ENCODE data around the gene GAL3ST1. TPM values are rescaled to one million over a fixed set of nuclear protein-coding genes. Genes with fewer than 3 reads are reported as not detected.

Gene GAL3ST1
- total and polyA plus RNA-seq, 2 donors (not counting 1 experiment from before 2014, with no cell fraction given): 0.70 TPM; not detected in 1

- no peak overlapping the region for H3K9ac ChIP-seq (ENCODE audit: low read length)
Measured at GRCh38 chr22:30601464-30601863, 27.0 kb upstream of the GAL3ST1 start.

GRCh38 chr22:30600921-30601320 lies 26.5 kb upstream of the GAL3ST1 start:
- H3K9me3 Mint-ChIP-seq (ENCODE audit: insufficient read depth): no peaks in the 10 kb centered on the region
- Histone ChIP-seq H3K36me3 (replicated peaks in 1 of 2; ENCODE audit: control extremely low read depth in 1 of 2, control insufficient read depth in 1 of 2, extremely low read depth in 1 of 2, insufficient read depth in 2 of 2, low read length in 1 of 2) (no peaks in the 10 kb centered on the region), H3K27me3 (replicated peaks in 1 of 4; ENCODE audit: control extremely low read depth in 1 of 4, control insufficient read depth in 3 of 4, insufficient read depth in 4 of 4, low read length in 3 of 4) (no peaks in the 10 kb centered on the region), H3K79me2 (ENCODE audit: control insufficient read depth, insufficient read depth, low read length) (no peaks in the 10 kb centered on the region), H3K4me2 (replicated peaks; ENCODE audit: low read depth, low read length, poor library complexity, severe bottlenecking) (no peak overlapping the region), H4K20me1 (ENCODE audit: control insufficient read depth, insufficient read depth, low read length, poor library complexity, severe bottlenecking) (no peaks in the 10 kb centered on the region), H3K4me3 (ENCODE audit: control extremely low read depth in 1 of 5, extremely low read depth in 1 of 5, insufficient read depth in 1 of 5, low read depth in 2 of 5, low read length in 4 of 5) (no peak overlapping the region), H2AFZ (ENCODE audit: insufficient read depth, low read depth, low read length, poor library complexity, severe bottlenecking) (no peak overlapping the region), H3K9ac (ENCODE audit: low read length) (no peak overlapping the region), H3K9me3 (ENCODE audit: control extremely low read depth in 1 of 3, control insufficient read depth in 2 of 3, insufficient read depth in 1 of 3, low read length in 2 of 3) (no peaks in the 10 kb centered on the region), H3K4me1 (ENCODE audit: control insufficient read depth in 2 of 2, insufficient read depth in 2 of 2, low read length in 2 of 2) (peaks cover 4 to 6% of the 10 kb centered on the region in 2 donors), H3K27ac (ENCODE audit: low read length in 2 of 2) (no peak overlapping the region)
- intact Hi-C loops (cut with micrococcal nuclease): no loop called here
- ChIA-PET POLR2A (no interaction called here), CTCF (interaction anchor here (1.0 to 1.2 kb wide), 2 partner anchors 20 to 177 kb away, joined by 3 to 4 read pairs; no protein-coding TSS in a partner anchor)
- ATAC-seq (ENCODE audit: low read depth): no peak
- TF ChIP-seq EZH2 (IDR thresholded peaks at IDR 0.05; ENCODE audit: borderline replicate concordance, insufficient read depth, low read depth, low read length, poor library complexity, severe bottlenecking) (no peak), CTCF (IDR thresholded peaks at IDR 0.05) (no peak)
- no peak overlapping the region for H3K4me3 Mint-ChIP-seq
- no peak overlapping the region for H3K27ac Mint-ChIP-seq
- peaks cover 5% of the 10 kb centered on the region for H3K4me1 Mint-ChIP-seq
- DNase-seq: no peak
- 100% methylated on average over 1 of the region's 3 CpGs for WGBS (ENCODE audit: insufficient coverage)
- peaks cover 2% of the 10 kb centered on the region for H3K27me3 Mint-ChIP-seq

More at GRCh38 chr22:30601464-30601863, 27.0 kb upstream of the GAL3ST1 start:
- ATAC-seq (ENCODE audit: low read depth) (no peak), DNase-seq (no peak)
- POLR2A ChIA-PET: interaction anchor here (0.6 kb wide), 1 partner anchor 14 kb away, joined by 9 read pairs; no protein-coding TSS in a partner anchor
- intact Hi-C loops (cut with micrococcal nuclease): no loop called here
- peaks cover 9 to 11% of the 10 kb centered on the region in 2 donors for H3K4me1 ChIP-seq (ENCODE audit: control insufficient read depth in 2 of 2, insufficient read depth in 2 of 2, low read length in 2 of 2)
- H3K79me2 ChIP-seq (ENCODE audit: control insufficient read depth, insufficient read depth, low read length): no peaks in the 10 kb centered on the region
- no peak overlapping the region for H3K27ac ChIP-seq (ENCODE audit: low read length in 2 of 2)
- H3K27me3 Mint-ChIP-seq: peaks cover 2% of the 10 kb centered on the region
- no peak overlapping the region for H3K4me3 ChIP-seq (ENCODE audit: control extremely low read depth in 1 of 5, extremely low read depth in 1 of 5, insufficient read depth in 1 of 5, low read depth in 2 of 5, low read length in 4 of 5)
- CTCF ChIA-PET: interaction anchor here (0.6 to 1.2 kb wide), 3 partner anchors 20 to 404 kb away, joined by 3 to 5 read pairs (median 4); no protein-coding TSS in a partner anchor
- TF ChIP-seq EZH2 (IDR thresholded peaks at IDR 0.05; ENCODE audit: borderline replicate concordance, insufficient read depth, low read depth, low read length, poor library complexity, severe bottlenecking): no peak
- TF ChIP-seq CTCF (IDR thresholded peaks at IDR 0.05): no peak
- 90% methylated on average over 2 of the region's 5 CpGs for WGBS (ENCODE audit: insufficient coverage)
- H3K36me3 ChIP-seq (replicated peaks in 1 of 2; ENCODE audit: control extremely low read depth in 1 of 2, control insufficient read depth in 1 of 2, extremely low read depth in 1 of 2, insufficient read depth in 2 of 2, low read length in 1 of 2): no peaks in the 10 kb centered on the region
- H2AFZ ChIP-seq (ENCODE audit: insufficient read depth, low read depth, low read length, poor library complexity, severe bottlenecking): no peak overlapping the region
- no peak overlapping the region for H3K4me3 Mint-ChIP-seq
- H3K27me3 ChIP-seq (replicated peaks in 1 of 4; ENCODE audit: control extremely low read depth in 1 of 4, control insufficient read depth in 3 of 4, insufficient read depth in 4 of 4, low read length in 3 of 4): no peaks in the 10 kb centered on the region
- H3K4me2 ChIP-seq (replicated peaks; ENCODE audit: low read depth, low read length, poor library complexity, severe bottlenecking): no peak overlapping the region
- no peak overlapping the region for H3K27ac Mint-ChIP-seq
- H3K9me3 ChIP-seq (ENCODE audit: control extremely low read depth in 1 of 3, control insufficient read depth in 2 of 3, insufficient read depth in 1 of 3, low read length in 2 of 3): no peaks in the 10 kb centered on the region
- H3K4me1 Mint-ChIP-seq: peaks cover 9% of the 10 kb centered on the region
- no peaks in the 10 kb centered on the region for H3K9me3 Mint-ChIP-seq (ENCODE audit: insufficient read depth)
- no peaks in the 10 kb centered on the region for H4K20me1 ChIP-seq (ENCODE audit: control insufficient read depth, insufficient read depth, low read length, poor library complexity, severe bottlenecking)

Measured in B cell (primary cell).